CD4-positive, CD25-positive, alpha-beta regulatory T cell (primary cell): Measurements from ENCODE around the gene BMPR1A. TPM values are rescaled to one million over a fixed set of nuclear protein-coding genes. Genes with fewer than 3 reads are reported as not detected.
A peak's percentile ranks its signal among the peaks of the same experiment; 100 is the strongest.

Experiments used
- ATAC-seq, 2 donors: fragments of 150-1000 bp; cut with Tn5 transposase; one replicate each; pipeline ENCODE4 v1.10.0; 2021; ENCODE audit warnings: low read depth in 2 of 2, moderate number of reproducible peaks in 2 of 2, moderate library complexity in 1 of 2
- DNase-seq, 3 donors: peaks; one replicate each; pipeline versions ENCODE4 v3.0.0 to v3.0.0-alpha.2; 2012 to 2022; ENCODE audit warnings: mixed read lengths in 1 of 3
- H3K27ac ChIP-seq: one replicate; pipeline ENCODE4 v1.7.0; 2013; ENCODE audit warnings: mild to moderate bottlenecking, low read length; ENCODE audit not compliant: insufficient read depth, poor library complexity, severe bottlenecking
- H3K27me3 ChIP-seq: one replicate; pipeline ENCODE4 v1.7.0; 2013; ENCODE audit warnings: low read length; ENCODE audit not compliant: control insufficient read depth, insufficient read depth
- H3K36me3 ChIP-seq: one replicate; pipeline ENCODE4 v1.7.0; 2013; ENCODE audit warnings: mild to moderate bottlenecking, low read length, moderate library complexity; ENCODE audit not compliant: control insufficient read depth, insufficient read depth
- H3K4me1 ChIP-seq: 2 replicates; pipeline ENCODE4 v1.7.0; 2013; ENCODE audit warnings: mild to moderate bottlenecking, low read length; ENCODE audit not compliant: insufficient read depth, control insufficient read depth, poor library complexity, severe bottlenecking
- H3K4me3 ChIP-seq: one replicate; pipeline ENCODE4 v1.7.0; 2013; ENCODE audit warnings: low read depth, mild to moderate bottlenecking, low read length, moderate library complexity
- H3K9me3 ChIP-seq, 2 experiments: 1 replicate in 1 of 2; 2 replicates in 1 of 2; pipeline ENCODE4 v1.7.0; 2013; ENCODE audit warnings: low read length in 2 of 2, mild to moderate bottlenecking in 1 of 2, moderate library complexity in 1 of 2; ENCODE audit not compliant: control insufficient read depth in 2 of 2
- H3K27ac Mint-ChIP-seq, 3 donors: one replicate each; pipeline ENCODE4 v1.8.0; 2020 to 2022; ENCODE audit warnings: mild to moderate bottlenecking in 3 of 3, mixed read lengths in 3 of 3, moderate library complexity in 2 of 3
- H3K27me3 Mint-ChIP-seq: one replicate; pipeline ENCODE4 v1.8.0; 2022; ENCODE audit warnings: mild to moderate bottlenecking, mixed read lengths
- H3K36me3 Mint-ChIP-seq: one replicate; pipeline ENCODE4 v1.8.0; 2020; ENCODE audit warnings: mixed read lengths
- H3K4me1 Mint-ChIP-seq, 4 donors: one replicate each; pipeline ENCODE4 v1.8.0; 2020 to 2022; ENCODE audit warnings: mixed read lengths in 4 of 4, mild to moderate bottlenecking in 1 of 4
- H3K4me3 Mint-ChIP-seq, 4 donors: one replicate each; pipeline ENCODE4 v1.8.0; 2020 to 2022; ENCODE audit warnings: mild to moderate bottlenecking in 4 of 4, mixed read lengths in 4 of 4, moderate library complexity in 3 of 4
- H3K9me3 Mint-ChIP-seq, 7 donors: one replicate each; pipeline ENCODE4 v1.8.0; 2020 to 2022; ENCODE audit warnings: mixed read lengths in 7 of 7, mild to moderate bottlenecking in 3 of 7, moderate library complexity in 2 of 7
- polyA plus RNA-seq, 4 donors: library from polyadenylated mRNA; unstranded; fragments of 300-500 nt; fragmentation: Illumina TruSeq; gene quantifications; one replicate each; pipeline ENCODE4 v1.2.3, GENCODE V29; 2021
- total RNA-seq: library from RNA; stranded (reverse); gene quantifications from one replicate; pipeline ENCODE4 v1.2.3, GENCODE V29; 2022

The BMPR1A gene
- total and polyA plus RNA-seq, 5 donors from 2014 or later = 2.2 to 8.8 (median 4.2) TPM

DNA sequence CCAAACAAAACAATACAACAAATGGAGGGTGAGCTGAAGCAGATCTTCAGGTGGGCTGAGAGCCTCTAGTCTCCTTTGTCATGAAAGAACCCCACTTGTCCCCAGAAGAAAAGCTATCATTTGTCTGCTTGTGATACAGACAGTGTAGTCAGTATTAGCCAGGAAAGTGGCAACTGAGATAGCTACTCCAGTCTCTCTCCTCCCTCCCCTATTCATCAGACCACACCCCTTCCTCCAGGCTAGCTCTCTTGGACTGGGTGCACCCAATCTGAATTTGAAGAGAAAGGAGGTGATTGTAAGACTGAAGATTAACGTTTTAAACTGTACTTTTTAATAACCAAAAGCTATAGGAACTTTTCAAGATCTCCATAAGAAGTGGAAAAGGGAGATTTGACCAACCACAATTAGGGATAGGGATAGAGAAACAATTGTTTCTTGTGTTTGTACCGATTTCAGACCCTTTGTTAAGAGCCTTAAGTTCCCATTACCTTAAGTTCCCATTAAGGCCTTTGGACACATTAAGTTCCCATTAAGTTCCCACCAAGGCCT is 14.1 kb downstream of the BMPR1A start:
- peaks cover 5% of the 10 kb centered on the region for H3K27me3 Mint-ChIP-seq
- peak in 1 of 2 donors; percentile 56 for ATAC-seq

DNA sequence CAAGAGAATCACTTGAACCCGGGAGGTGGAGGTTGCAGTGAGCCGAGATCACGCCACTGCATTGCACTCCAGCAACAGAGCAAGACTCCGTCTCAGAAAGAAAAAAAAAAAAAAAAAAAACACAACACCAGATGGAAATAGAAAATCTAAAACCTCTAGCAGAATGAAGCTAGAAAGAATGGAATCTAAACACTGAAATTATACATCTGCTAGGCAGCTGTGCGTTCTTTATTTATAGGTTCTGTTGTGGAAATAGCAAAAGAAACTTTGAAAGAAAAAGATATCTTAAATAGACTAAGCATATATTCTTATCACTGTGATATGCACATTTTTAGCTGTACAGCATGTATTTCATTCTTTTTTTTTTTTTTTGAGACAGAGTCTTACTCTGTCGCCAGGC is 17.1 kb downstream of the BMPR1A start:
- no peak overlapping the region for H3K27ac ChIP-seq
- H3K9me3 Mint-ChIP-seq = no peaks in the 10 kb centered on the region
- no peak overlapping the region for H3K27ac Mint-ChIP-seq
- no peaks in the 10 kb centered on the region for H3K36me3 Mint-ChIP-seq
- H3K4me1 ChIP-seq = no peaks in the 10 kb centered on the region
- no peaks in the 10 kb centered on the region for H3K36me3 ChIP-seq
- peaks cover 5 to 15% (median 6%) of the 10 kb centered on the region in 4 donors for H3K4me1 Mint-ChIP-seq
- ATAC-seq = no peak
- no peak for DNase-seq
- H3K27me3 ChIP-seq = no peaks in the 10 kb centered on the region
- no peak overlapping the region for H3K4me3 ChIP-seq
- no peak overlapping the region for H3K4me3 Mint-ChIP-seq
- no peaks in the 10 kb centered on the region for H3K9me3 ChIP-seq
- H3K27me3 Mint-ChIP-seq = peaks cover 5% of the 10 kb centered on the region

More for the DNA sequence above, 14.1 kb downstream of the BMPR1A start:
- Mint-ChIP-seq H3K4me1 (peaks cover 3 to 17% (median 10%) of the 10 kb centered on the region in 4 donors), H3K27ac (no peak overlapping the region), H3K9me3 (peaks cover 0 to 1% (median 0%) of the 10 kb centered on the region in 7 donors), H3K36me3 (no peaks in the 10 kb centered on the region), H3K4me3 (no peak overlapping the region)
- Histone ChIP-seq H3K4me3 (no peak overlapping the region), H3K36me3 (no peaks in the 10 kb centered on the region), H3K9me3 (no peaks in the 10 kb centered on the region), H3K4me1 (no peaks in the 10 kb centered on the region), H3K27ac (no peak overlapping the region), H3K27me3 (no peaks in the 10 kb centered on the region)
- peak in 1 of 3 donors; percentile 39 for DNase-seq

DNA sequence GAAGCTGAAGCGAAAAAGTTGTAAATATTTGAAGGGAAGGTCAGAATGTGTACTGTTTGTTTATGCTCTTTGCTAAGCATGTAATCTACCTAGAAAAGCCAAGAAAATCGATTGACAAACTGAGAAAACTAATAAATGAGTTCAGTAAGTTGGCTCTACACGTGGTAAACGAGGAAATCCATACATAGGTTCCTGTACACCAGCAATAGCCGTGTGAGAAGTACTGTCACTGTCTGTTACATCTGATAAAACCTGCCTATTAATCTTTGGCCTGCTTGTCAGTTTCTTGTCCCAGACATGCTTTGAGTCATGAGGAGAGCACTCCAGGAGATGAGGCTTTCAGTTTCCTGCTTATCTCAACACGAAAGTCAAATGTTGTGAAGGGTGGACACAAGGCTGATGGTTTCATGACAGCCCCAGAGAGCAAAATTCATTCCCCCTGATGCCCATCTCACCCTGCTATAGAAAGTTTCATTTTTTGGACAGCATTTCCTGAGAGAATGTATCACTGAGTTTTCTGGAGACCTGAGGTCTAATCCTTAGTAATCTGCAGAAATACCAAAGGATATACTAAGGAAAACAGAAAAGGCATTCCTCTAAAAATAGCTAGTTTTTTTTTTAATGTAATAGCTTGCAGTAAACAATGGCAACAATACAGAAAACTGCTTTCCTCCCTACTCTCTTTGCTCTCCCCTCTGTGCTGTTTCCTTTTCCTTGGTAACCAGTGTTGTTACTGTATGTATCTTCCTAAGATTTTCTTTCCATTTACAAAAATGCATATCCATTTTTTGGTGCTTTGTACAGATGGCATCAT is 18.8 kb downstream of the BMPR1A start:
- Histone ChIP-seq H3K4me3 (no peak overlapping the region), H3K27me3 (no peaks in the 10 kb centered on the region), H3K36me3 (no peaks in the 10 kb centered on the region), H3K9me3 (no peaks in the 10 kb centered on the region), H3K4me1 (no peaks in the 10 kb centered on the region), H3K27ac (no peak overlapping the region)
- Mint-ChIP-seq H3K4me3 (no peak overlapping the region), H3K9me3 (peaks cover 0 to 2% (median 0%) of the 10 kb centered on the region in 7 donors), H3K36me3 (no peaks in the 10 kb centered on the region), H3K27ac (no peak overlapping the region), H3K4me1 (peaks cover 0 to 7% (median 5%) of the 10 kb centered on the region in 4 donors), H3K27me3 (peaks cover 5% of the 10 kb centered on the region)
- DNase-seq (no peak), ATAC-seq (no peak)

DNA sequence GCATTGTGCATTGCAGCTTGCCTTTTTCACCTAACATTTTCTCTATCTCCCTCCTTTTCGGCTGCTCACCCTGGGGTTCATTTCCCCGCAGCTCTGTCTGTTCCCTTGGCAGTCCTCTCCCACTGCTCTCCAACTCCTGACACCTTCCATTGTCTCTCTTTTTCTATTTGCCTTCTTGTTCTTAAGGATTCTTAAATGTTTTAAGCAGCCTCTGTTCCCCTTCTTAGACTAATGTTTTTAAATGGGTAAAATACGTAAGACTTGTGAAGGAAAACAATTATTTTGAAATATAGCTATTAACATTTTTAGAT is 19.4 kb downstream of the BMPR1A start:
- no peak for ATAC-seq
- Mint-ChIP-seq H3K4me1 (peaks cover 0 to 7% (median 1%) of the 10 kb centered on the region in 4 donors), H3K27ac (no peak overlapping the region), H3K36me3 (no peaks in the 10 kb centered on the region), H3K9me3 (peaks cover 0 to 2% (median 0%) of the 10 kb centered on the region in 7 donors), H3K27me3 (peaks cover 5% of the 10 kb centered on the region), H3K4me3 (no peak overlapping the region)
- H3K4me3 ChIP-seq = no peak overlapping the region
- no peaks in the 10 kb centered on the region for H3K36me3 ChIP-seq
- no peak overlapping the region for H3K27ac ChIP-seq
- no peaks in the 10 kb centered on the region for H3K27me3 ChIP-seq
- H3K9me3 ChIP-seq = no peaks in the 10 kb centered on the region
- DNase-seq = no peak
- no peaks in the 10 kb centered on the region for H3K4me1 ChIP-seq

DNA sequence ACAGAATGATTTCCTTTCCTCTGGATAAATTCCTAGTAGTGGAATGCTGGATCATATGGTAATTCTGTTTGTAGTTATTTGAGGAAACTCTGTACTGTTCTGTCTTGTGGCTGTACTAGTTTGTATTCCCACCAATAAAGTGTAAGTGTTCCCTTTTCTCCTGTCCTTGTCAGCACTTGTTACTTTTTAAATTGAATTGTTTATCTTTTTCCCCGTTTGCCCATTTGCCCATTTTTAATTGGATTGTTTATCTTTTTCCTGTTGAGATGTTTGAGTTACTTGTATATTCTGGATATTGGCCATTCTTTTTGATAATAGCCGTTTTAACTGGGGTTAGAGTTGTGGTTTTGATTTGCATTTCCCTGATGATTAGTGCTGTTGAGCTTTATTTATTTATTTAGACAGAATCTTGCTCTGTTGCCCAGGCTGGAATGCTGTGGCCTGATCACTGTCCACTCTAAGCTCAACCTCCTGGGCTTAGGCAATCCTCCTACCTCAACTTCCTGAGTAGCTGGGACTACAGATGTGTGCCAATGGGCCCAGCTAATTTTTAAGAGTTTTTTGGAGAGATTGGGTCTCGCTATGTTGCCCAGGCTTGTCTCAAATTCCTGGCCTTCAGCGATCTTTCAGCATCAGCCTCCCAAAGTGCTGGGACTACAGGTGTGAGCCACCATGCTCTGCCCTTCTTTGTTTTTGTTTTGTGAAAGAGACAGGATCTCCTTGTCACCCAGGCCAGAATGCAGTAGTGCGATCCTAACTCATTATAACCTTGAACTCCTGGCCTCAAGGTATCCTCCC is 23.0 kb downstream of the BMPR1A start:
- ATAC-seq = no peak
- H3K36me3 Mint-ChIP-seq = no peaks in the 10 kb centered on the region

DNA sequence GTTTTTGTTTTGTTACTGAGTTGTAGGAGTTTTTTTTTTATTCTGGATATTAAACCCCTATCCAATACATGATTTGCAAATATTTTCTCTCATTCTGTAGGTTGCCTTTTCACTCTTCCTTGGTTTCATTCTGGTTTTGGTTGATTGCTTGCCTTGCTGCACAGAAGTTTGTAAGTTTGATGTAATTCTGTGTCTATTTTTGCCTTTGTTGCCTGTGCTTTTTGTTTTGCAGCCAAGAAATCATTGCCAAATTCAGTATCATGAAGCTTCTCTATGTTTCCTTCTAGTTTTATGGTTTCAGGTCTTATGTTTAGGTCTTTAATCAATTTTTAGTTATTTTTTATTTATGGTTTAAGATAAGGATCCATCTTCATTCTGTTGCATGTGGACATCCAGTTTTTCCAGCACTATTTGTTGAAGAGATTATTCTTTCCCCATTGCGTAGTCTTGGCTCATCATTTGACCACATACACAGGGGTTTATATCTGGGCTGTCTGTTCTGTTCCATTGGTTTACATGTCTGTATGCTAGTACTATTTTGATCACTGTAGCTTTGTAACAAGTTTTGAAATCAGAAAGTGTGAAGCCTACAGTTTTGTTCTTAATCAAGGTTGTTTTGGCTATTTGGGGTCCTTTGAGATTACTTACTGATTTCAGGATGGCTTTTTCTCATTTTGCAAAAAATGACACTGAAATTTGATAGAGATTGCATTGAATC is 26.4 kb downstream of the BMPR1A start:
- H3K4me1 Mint-ChIP-seq = peaks cover 0 to 7% (median 5%) of the 10 kb centered on the region in 4 donors
- H3K4me3 Mint-ChIP-seq = no peak overlapping the region
- H3K9me3 ChIP-seq = peaks cover 0 to 2% of the 10 kb centered on the region in 2 experiments
- H3K27me3 ChIP-seq = no peaks in the 10 kb centered on the region
- H3K9me3 Mint-ChIP-seq = peaks cover 0 to 23% (median 4%) of the 10 kb centered on the region in 7 donors
- no peak overlapping the region for H3K27ac ChIP-seq
- no peaks in the 10 kb centered on the region for H3K4me1 ChIP-seq
- H3K27ac Mint-ChIP-seq = no peak overlapping the region
- no peak overlapping the region for H3K4me3 ChIP-seq
- peaks cover 6% of the 10 kb centered on the region for H3K27me3 Mint-ChIP-seq
- DNase-seq (no peak), ATAC-seq (no peak)
- H3K36me3 Mint-ChIP-seq = no peaks in the 10 kb centered on the region
- no peaks in the 10 kb centered on the region for H3K36me3 ChIP-seq

More for the DNA sequence above, 23.0 kb downstream of the BMPR1A start:
- no peaks in the 10 kb centered on the region for H3K4me1 ChIP-seq
- no peak overlapping the region for H3K27ac Mint-ChIP-seq
- H3K4me3 Mint-ChIP-seq = no peak overlapping the region
- H3K27me3 ChIP-seq = no peaks in the 10 kb centered on the region
- H3K4me1 Mint-ChIP-seq = peaks cover 0 to 13% (median 4%) of the 10 kb centered on the region in 4 donors
- H3K9me3 ChIP-seq = no peaks in the 10 kb centered on the region
- peaks cover 0 to 13% (median 0%) of the 10 kb centered on the region in 7 donors for H3K9me3 Mint-ChIP-seq
- DNase-seq = no peak
- H3K27ac ChIP-seq = no peak overlapping the region
- H3K4me3 ChIP-seq = no peak overlapping the region
- H3K27me3 Mint-ChIP-seq = peaks cover 4% of the 10 kb centered on the region
- H3K36me3 ChIP-seq = no peaks in the 10 kb centered on the region

DNA sequence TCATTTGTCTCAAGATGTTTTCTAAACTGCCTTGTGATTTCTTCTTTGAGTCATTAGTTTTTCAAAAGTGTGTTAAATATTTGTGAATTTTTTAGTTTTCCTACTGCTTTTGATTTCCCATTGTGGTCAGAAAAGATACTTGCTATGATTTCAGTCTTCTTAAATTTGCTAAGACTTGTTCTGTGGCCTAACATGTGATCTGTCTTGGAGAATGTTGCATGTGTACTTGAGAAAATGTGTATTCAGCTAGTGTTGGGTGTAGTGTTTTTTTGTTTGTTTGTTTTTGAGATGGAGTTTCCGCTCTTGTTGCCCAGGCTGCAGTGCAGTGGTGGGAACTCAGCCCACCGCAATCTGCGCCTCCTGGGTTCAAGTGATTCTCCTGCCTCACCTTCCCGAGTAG is 28.6 kb downstream of the BMPR1A start:
- Histone ChIP-seq H3K27ac (no peak overlapping the region), H3K4me3 (no peak overlapping the region), H3K9me3 (peaks cover 0 to 4% of the 10 kb centered on the region in 2 experiments), H3K36me3 (no peaks in the 10 kb centered on the region), H3K4me1 (no peaks in the 10 kb centered on the region), H3K27me3 (no peaks in the 10 kb centered on the region)
- no peak overlapping the region for H3K4me3 Mint-ChIP-seq
- H3K27me3 Mint-ChIP-seq = peaks cover 6% of the 10 kb centered on the region
- no peak overlapping the region for H3K27ac Mint-ChIP-seq
- H3K36me3 Mint-ChIP-seq = no peaks in the 10 kb centered on the region
- peaks cover 0 to 23% (median 4%) of the 10 kb centered on the region in 7 donors for H3K9me3 Mint-ChIP-seq
- peaks cover 4 to 7% (median 6%) of the 10 kb centered on the region in 4 donors for H3K4me1 Mint-ChIP-seq
- ATAC-seq (no peak), DNase-seq (no peak)
